ENCODE measurements around the gene MAD1L1. TPM values are rescaled to one million over a fixed set of nuclear protein-coding genes. Genes with fewer than 3 reads are reported as not detected.
A peak's percentile ranks its signal among the peaks of the same experiment; 100 is the strongest.

Gene MAD1L1
- total RNA-seq, 1 experiment from 2014 or later = 61.5 TPM

DNA sequence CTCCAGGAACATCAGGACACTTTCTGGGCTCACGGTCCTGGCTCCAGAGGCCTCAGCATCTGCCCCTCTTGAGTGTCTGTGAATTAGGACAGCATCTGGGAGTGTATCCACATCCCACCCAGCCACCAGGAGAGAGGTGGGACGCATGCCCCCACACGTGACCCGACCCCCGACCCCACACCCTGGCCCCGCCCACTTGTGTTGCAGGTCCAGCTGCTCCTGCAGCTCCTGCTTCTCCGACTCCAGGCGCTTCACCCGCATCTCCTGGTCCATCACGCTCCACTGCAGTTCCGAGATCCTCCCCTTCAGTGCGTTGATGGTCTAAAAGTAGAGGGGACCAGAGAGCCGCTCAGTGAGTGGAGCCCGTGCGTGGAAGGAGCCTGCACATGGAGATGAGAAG, 13.6 kb downstream of the MAD1L1 start:
- DNase-seq (ENCODE audit: low read depth) = no peak

DNA sequence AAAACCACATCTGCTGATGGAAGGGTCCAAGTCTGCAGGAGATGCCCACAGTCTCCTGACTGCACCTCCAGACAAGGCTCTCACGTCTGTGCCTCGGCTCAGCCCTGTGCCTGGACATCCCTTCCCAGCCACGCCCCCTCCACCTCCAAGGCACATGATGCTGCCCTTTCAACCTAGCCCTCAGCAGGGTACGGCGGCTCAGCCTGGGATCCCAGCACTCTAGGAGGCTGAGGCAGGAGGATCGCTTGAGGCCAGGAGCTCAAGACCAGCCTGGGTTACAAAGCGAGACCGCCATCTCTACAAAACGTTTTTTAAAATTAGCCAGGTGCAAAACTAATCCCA, 14.3 kb downstream of the MAD1L1 start:
- no peak for DNase-seq (ENCODE audit: low read depth)

DNA sequence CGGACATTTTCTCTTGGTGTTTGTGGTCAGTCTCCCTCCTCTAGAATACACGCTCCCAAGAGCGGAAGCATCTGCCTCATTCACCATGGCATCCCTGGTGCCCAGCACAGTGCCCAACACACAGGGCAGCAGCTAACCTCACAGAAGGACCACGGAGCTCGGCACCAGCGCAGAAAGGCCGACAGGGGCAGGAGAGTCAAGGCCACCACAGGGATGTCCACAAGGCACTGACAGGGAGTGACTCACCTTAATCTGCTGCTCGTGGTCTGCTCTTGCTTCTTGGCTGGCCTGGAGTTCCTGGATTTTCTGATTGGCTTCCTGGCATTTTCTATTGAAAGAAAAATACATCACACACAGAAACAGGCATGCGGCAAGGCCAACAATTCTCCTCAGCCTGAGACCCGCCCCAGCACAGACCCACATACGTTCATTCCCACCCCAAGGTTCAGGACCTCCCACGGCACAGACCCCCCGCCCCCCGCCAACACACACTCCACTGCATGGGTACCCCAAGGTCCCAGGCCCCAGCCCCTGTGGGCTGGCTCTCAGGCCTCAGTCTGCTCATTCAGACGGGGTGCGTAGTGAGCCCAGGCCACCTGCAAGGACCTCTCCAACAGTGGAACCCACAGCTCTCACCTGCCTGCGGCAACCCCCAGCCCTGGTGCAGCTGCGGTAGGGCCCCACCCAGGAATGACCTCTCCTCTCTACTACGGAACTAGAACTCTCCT, 14.9 kb downstream of the MAD1L1 start:
- no peak for DNase-seq (ENCODE audit: low read depth)

DNA sequence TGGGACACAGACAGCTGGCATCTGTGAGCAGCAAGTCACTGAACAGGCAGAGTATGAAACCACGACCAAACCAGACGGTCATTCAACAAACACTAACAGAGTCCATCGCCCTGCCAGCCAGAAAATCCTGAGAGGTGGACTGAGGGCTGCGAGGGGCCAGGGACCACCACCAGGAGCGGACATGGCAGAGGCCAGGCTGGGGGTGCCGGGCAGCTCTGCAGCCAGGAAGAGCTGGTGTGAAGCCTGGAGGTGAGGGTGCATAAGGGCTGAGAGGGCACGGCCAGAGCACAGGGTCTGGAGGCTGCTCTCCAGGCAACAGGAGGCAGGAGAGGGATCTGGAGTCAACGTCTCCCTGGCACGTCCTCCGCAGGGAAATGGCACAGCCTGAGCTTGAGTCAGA, 15.5 kb downstream of the MAD1L1 start:
- no peak for DNase-seq (ENCODE audit: low read depth)

DNA sequence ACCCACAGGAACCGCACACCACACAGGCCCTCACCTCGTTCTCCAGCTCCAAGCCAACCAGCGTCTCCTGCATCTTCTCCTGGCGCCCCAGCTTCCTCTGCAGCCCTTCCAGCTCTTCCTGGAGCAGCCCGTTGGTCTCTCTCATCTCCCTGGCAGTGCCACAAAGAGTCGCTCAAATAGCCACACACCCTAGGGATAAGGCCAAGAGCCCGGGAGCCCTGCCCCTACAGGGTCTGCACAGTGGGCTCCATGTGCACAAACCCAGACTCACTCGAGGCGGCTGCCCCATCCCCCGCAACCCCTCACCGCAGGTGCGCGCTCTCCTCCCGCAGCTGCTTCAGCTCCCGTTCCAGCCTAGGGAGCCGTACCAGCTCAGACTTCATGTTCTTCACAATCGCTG, 16.9 kb downstream of the MAD1L1 start:
- no peak for DNase-seq (ENCODE audit: low read depth)

DNA sequence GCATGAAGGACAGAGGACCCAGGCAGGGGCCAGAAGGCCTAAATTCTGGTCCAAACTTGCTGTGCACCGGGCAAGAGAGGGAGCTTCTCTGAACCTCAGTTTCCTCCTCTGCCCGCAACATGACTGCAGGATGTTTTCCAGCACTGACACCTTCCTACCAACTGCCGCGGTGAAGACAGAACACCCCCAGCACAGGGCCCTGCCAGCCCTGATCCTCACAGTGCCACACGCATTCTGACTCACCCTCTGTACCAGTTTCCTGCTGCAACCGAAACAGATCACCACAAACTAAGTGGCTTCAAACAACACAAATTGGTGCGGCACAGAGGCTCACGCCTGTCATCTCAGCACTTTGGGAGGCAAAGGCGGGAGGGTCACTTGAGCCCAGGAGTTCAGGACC, 18.1 kb downstream of the MAD1L1 start:
- peak; percentile 21 for DNase-seq (ENCODE audit: low read depth)

DNA sequence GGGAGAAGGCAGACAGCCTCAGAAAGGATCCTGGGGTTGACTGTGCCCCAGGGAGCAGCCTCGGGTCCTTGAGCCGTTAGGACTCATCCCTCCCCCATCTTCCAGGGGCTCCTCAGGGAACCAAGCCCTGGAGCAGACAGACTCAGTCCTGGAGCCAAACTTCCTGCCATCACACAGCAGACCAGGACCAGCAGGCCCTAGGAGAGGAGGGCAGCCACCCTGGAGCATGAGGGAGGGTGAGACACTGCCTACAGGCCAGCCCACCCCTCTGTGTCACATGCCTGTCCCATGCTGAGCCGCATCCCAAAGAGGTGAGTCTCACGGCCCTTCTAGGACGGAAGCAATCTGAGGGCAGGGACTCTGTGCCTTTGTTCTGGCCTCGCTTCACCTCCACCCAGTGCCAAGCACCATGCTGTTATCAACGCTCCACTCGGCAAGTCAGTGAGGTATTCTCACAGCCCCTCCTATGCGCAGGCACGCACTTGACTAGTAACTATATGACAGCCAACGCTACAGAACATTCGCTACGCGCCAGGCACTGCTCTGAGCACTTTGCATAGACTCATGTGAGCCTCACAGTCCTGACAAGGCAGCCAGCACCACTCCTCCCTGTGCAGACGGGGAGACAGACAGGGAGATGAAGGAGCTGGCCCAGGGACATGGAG, 19.1 kb downstream of the MAD1L1 start:
- no peak for DNase-seq (ENCODE audit: low read depth)

DNA sequence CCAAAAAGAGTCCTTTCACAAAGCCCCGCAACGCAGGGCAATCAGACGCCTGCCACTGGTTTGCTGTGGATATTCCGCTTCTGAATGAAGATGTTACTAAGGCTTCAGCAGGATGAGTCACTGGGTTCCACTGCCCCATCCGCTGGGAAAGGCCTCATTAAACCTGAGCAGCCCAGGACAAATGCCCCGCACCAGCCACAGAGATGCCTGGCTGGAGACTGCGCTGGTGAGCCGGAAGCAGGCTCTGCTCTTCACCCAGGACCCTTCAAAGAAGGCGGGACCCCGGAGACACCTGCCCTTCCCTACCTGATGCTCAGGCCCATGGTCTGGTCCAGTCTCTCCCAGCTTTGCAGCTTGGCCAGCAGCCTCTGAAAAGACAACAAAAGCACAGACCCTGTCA, 19.8 kb downstream of the MAD1L1 start:
- no peak for DNase-seq (ENCODE audit: low read depth)

DNA sequence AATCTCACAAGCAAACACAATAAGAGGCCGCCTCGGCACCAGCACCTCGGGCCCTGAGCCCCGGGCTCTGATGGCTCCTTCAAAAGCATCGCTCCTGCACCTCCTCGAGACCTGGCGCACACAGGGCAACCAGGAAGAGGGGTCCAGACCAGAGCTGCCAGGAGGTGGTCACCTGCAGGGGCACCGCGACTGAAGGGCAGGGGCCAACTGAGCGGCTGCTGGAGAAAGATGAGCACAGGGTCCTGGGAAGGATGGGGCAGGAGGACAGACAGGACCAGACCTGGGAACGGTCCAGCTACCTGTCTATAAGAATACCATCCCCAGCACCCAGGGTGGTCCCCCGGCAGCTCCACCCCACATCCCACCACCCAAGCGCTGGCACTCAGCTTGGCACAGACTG, 20.8 kb downstream of the MAD1L1 start:
- DNase-seq (ENCODE audit: low read depth) = no peak

DNA sequence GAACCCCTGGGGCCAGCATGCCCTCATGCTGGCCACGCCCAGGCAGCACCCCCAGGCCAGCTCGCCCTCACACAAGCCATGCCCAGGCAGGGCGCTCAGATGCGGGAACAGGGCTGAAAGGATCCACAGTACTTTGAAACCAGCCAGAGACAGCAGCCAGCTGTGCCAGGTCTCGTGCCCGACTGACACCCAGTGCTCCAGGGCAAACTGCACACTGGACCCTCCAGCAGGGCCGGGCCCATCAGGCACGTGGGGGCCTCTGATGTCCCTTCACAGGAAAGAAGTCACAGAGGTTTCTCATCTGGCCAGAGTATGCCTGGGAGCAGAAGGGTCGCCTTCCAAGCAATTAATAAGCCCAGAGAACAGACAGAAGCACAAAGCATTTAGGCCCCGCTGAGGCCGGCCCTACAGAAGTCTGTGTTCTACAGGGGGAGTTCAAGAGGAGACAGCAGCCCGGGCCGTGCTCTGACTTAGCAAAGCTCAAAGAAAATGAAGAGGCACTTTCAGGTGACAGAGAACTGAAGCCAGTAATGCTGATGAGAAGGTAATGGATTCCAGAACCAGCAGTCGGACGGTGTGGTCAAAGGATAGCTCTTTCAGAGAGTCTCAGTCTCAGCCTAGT, 21.4 kb downstream of the MAD1L1 start:
- no peak for DNase-seq (ENCODE audit: low read depth)

DNA sequence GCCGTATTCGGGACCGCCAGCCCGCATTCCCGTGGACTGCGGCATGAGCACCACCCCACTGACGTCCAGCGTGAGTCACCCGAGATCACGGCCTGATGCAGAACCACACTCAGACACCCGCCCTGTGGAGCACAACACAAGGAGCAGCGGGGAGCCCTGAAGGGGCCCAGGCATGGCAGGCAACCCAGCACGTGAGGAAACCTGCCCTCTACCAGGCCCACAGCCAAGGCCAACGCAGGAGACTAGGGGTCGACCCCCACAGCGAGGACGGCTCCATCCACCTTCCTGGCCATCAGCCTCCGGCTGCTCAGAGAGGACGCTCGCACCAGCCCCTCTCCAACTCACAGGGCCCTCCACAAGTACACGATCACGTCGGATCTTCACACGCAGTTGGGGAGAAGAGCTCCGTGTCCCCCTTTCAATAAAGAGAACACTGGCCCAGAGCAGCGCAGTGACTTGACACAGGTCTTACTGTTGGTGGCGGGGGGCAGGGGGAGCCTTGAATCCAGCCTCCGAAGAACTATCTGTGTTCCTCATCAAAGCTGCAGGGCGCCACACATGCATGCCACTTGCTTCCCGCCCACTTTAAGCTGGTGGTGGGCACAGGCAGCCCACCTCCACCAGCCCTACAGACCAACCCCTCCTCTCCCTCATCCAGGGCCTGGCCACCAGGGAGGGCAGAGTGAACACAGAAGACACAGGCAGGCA, 22.0 kb downstream of the MAD1L1 start:
- no peak for DNase-seq (ENCODE audit: low read depth)

DNA sequence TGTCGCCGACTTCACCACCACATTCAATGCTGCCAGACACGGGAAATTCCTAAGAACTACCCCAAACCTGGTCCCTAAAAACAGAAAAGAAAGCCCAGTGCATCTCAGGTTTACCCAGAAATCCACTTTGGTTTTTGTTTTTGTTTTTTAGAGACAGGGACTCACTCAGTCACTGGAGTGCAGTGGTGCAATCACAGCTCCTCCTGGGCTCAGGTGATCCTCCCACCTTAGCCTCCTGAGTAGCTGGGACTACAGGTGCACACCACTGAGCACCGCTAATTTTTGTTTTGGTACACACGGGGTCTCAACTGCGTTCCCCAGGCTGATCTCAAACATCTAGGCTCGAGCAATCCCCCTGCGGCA, 22.8 kb downstream of the MAD1L1 start:
- no peak for DNase-seq (ENCODE audit: low read depth)

DNA sequence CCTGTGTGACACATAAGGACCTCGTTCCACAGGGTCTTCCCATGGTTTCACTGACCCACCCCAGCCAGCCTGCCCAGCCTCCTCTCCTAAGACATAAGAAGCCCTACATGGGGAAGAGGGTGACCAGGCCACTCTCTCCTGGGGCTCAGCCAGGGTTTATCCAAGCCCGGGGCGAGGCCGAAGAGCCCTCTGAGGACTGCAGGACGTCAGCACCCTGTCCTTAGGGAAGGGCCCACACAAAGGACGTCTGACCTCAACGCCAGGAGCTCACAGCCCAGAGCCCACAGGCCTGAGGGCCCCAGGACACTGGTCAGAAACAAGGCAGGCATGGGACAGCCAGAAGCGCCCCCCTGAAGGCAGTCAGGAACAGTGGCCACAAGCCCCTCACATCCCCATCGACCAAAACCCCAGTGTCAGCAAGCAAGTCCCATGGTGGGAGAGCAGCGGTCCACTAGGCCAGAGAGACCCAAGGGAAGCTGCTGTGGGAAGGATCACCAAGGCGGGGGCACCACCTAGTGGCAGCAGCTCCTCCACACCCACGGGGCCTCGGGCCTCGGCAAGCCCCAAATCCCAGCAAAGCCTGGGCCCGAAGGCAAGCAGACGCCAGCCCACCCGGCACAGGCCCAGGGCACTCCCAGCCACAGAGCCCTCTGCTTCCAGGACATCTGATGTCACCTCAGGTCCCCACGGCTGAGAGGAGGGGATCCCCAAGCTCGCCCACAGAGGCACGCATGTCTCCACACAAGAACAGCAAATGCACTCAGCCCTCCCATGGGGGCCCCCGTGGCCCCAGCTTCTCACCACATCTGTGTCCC, 23.4 kb downstream of the MAD1L1 start:
- peak; percentile 27 for DNase-seq (ENCODE audit: low read depth)

DNA sequence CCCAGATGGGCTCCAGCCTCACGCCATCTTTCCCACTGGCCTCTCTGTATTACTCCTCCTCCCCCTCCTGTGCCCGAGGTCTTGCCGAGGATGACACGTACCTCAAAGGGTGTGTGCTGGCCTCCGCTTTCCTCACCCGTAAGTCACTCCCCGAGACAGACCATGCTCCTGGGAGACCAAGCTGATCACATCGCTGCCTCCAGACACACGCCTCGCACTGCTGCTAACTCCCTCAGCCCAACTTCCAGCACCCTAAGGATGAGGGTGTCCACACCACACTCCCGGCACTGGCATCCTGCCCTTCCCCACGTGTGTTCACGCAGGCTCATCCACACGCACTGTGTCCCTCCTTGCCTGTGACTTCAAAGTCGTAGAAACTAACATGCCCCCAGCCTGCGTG, 24.0 kb downstream of the MAD1L1 start:
- DNase-seq (ENCODE audit: low read depth) = no peak

DNA sequence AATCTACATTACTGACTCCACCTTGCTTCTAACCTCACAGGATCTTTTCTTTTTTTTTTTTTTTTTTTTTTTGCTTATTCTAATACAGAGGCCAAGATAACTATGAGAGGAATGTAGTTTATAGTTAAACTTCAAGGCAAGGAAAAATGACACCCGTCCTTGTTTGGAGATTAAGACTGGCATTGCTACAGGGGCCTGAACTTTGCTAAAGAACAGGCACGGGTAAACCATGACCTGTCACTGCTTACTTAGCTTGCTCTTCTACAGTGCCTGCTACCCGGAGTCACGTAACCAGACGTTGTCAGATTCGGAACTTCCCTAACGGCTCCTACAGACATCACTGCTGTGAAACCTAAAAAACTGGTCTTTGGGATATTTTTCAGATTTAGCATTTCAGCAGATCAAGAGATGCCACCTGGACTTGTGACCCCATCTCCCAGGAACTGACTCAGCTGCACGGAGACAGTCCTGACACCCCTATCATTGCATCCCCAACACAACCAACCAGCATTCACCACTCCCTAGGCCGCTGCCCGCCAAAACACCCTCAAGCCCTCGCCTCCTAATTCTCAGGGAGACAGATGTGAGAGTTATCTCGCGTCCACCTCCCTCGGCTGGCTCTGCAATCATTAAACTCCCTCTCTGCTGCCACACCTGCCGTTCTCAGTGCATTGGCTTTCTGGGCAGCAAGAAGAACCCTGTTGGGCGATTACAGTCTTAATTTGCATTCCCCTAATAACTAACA, 27.5 kb downstream of the MAD1L1 start:
- DNase-seq (ENCODE audit: low read depth) = no peak

DNA sequence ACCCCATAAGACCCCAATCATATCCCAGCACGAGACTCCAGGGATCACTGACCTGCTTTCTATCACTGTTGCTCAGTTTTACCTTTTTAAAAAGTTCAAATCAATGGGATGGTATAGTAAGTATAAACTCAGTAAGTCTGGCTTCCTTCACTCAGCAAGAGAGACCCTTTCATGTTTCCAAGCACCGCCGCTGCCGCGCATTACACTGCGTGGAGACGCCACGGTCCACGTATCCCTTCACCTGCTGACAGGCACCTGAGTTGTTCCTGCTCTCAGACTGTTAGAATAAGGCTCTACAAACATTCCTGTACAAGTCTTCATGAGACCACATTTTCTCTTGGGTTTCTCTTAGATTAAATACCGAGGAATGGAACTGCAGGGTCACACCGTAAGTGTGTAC, 28.3 kb downstream of the MAD1L1 start:
- no peak for DNase-seq (ENCODE audit: low read depth)

DNA sequence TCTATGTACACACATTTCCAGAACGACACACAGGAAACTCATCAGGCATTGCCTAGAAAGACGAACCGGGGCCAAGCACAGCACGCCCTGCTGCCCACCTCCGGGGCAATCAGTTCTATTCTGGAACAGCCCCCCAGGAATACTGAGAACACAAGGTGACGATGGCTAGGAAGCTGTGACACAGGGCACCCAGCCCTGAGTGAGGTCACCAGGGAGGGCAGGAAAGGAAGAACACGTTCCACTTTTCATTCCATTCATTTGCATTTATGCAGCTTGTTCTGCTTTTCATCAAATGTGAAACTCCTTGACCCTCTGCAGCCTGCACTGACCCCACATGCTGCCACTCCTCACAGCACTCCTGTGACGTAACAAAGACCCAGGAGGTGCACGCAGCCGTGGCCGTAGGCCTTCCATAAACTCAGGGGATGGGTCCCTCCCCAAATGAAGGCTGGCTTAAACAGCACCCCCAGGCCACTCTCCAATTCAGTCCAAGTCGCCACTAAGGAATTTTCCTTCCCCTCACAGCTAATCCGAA, 28.9 kb downstream of the MAD1L1 start:
- DNase-seq (ENCODE audit: low read depth) = peak; percentile 17

DNA sequence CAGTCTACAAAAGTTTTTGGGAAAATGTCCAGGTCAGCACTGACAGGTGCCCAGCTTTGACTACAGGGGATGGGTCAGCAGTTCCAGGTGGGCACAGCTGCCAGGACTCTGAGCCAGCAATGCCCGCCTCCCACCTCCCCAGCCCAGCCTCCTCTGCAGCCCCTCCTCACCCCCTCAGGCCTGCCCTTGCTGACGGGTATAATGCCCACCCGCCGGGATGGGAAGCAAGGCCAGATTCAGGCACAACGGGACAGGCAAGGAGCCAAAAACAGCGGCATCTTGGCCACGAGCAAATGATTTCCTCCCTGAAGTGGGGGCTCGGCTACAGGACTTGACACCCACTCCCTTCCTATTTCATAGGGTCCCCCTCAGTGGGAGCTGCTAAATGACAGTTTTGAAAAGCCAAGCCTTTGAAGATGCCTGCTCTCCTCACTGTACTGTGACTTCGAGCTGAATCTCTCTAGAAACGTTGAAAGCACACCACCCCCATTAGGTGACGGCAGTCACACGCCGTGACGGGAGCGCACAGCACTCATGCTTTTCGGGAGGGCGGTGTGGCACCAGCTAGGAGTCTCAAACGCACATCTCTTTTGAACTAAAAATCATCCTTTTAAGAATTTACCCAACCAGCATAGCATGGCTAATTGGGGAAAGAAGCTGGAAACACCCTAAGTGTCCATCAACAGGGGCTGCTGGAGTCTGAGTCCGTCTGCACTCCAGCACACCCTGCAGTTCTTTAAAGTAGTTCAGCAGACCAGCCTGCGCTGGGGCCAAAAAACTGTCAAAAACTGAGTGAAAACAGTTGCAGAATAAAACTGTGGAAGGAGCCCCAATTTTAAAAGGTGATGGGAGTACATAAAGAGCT, 29.6 kb downstream of the MAD1L1 start:
- DNase-seq (ENCODE audit: low read depth) = no peak

DNA sequence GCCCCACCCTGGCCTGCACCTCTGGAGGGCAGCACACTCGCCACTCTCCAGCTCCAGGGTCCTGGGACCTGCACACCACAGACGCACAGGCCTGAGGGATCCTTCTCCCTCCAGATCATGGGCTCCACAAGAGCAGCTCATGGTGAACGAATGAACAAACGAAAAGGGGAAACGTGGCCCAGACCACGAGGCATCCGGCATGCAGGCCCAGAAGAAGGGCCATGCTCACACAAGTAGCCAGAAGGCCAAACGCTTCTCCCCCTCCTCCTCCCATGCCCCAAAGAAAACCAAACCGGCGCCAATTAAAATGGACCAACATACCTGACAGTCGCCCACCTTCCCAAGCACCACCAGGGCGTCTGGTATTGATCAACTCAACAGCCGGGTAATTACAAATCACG, 30.4 kb downstream of the MAD1L1 start:
- DNase-seq (ENCODE audit: low read depth) = no peak
